WTC11 (cell line): ENCODE measurements around the gene CELF4. TPM values are rescaled to one million over a fixed set of nuclear protein-coding genes. Genes with fewer than 3 reads are reported as not detected.

Source experiments
- ATAC-seq: fragments of 200-7000 bp; cut with Tn5 transposase; 2 replicates; pipeline ENCODE4 v1.10.0; 2021; ENCODE audit warnings: mild to moderate bottlenecking, moderate library complexity
- CTCF ChIA-PET: fragments of 300-600 bp; sonication (Branson Sonifier 250); formaldehyde crosslinking; loops from one replicate; lab custom pipeline; 2021; ENCODE audit warnings: antibody characterized with exemption; lab: Charles Lee
- POLR2A ChIA-PET: fragments of 350-600 bp; sonication (Branson Sonifier 250); formaldehyde crosslinking; loops from one replicate; lab custom pipeline; 2021; ENCODE audit warnings: antibody characterized with exemption; lab: Charles Lee
- DNase-seq: peaks from one replicate; pipeline ENCODE4 v3.0.0; 2021; ENCODE audit warnings: low spot score
- H3K27ac Mint-ChIP-seq: 2 replicates; pipeline ENCODE4 v1.8.0; 2021; ENCODE audit warnings: mixed read lengths
- H3K27me3 Mint-ChIP-seq: 2 replicates; pipeline ENCODE4 v1.8.0; 2021; ENCODE audit warnings: low read depth, mild to moderate bottlenecking, moderate library complexity, mixed read lengths
- H3K36me3 Mint-ChIP-seq: 2 replicates; pipeline ENCODE4 v1.8.0; 2021; ENCODE audit warnings: mixed read lengths
- H3K4me1 Mint-ChIP-seq: 2 replicates; pipeline ENCODE4 v1.8.0; 2022; ENCODE audit warnings: mixed read lengths
- H3K4me3 Mint-ChIP-seq: 2 replicates; pipeline ENCODE4 v1.8.0; 2021; ENCODE audit warnings: mild to moderate bottlenecking, moderate library complexity, mixed read lengths
- H3K9me3 Mint-ChIP-seq: 2 replicates; pipeline ENCODE4 v1.8.0; 2021; ENCODE audit warnings: mixed read lengths
- CREM ChIP-seq: sonication (generic); formaldehyde crosslinking; IDR thresholded peaks from 2 replicates; pipeline ENCODE4 v1.8.1; 2022; ENCODE audit warnings: mild to moderate bottlenecking, missing genetic modification reagents, moderate library complexity
- EMX1 ChIP-seq: fragments of 250-450 bp; sonication (Bioruptor Pico); IDR thresholded peaks from 2 replicates; pipeline ENCODE4 v1.8.0; 2021; ENCODE audit warnings: mild to moderate bottlenecking
- ESRRA ChIP-seq: sonication (generic); formaldehyde crosslinking; IDR thresholded peaks from 2 replicates; pipeline ENCODE4 v1.8.1; 2022; ENCODE audit warnings: mild to moderate bottlenecking, missing genetic modification reagents, borderline replicate concordance
- FOXP1 ChIP-seq: sonication (generic); formaldehyde crosslinking; IDR thresholded peaks from 2 replicates; pipeline ENCODE4 v1.8.0; 2022; ENCODE audit warnings: missing genetic modification reagents, mild to moderate bottlenecking, moderate library complexity, borderline replicate concordance
- JAZF1 ChIP-seq: fragments of 250-450 bp; sonication (Bioruptor Pico); IDR thresholded peaks from 2 replicates; pipeline ENCODE4 v1.9.0; 2021; ENCODE audit warnings: moderate library complexity, mild to moderate bottlenecking, inconsistent platforms
- NFATC4 ChIP-seq: fragments of 250-450 bp; sonication (Bioruptor Pico); IDR thresholded peaks from 2 replicates; pipeline ENCODE4 v1.9.0; 2021; ENCODE audit warnings: mild to moderate bottlenecking
- NR1H2 ChIP-seq: sonication (generic); formaldehyde crosslinking; IDR thresholded peaks from 2 replicates; pipeline ENCODE4 v1.9.0; 2021; ENCODE audit warnings: mild to moderate bottlenecking, moderate library complexity, missing genetic modification reagents
- RORB ChIP-seq: fragments of 250-450 bp; sonication (Bioruptor Pico); IDR thresholded peaks from 2 replicates; pipeline ENCODE4 v1.9.0; 2021; ENCODE audit warnings: mild to moderate bottlenecking
- ZBTB21 ChIP-seq: sonication (generic); formaldehyde crosslinking; IDR thresholded peaks from 2 replicates; pipeline ENCODE4 v1.8.1; 2023; ENCODE audit warnings: mild to moderate bottlenecking, missing genetic modification reagents, borderline replicate concordance
- ZNF232 ChIP-seq: sonication (generic); formaldehyde crosslinking; IDR thresholded peaks from 2 replicates; pipeline ENCODE4 v1.8.0; 2022; ENCODE audit warnings: mild to moderate bottlenecking, missing genetic modification reagents
- total RNA-seq: library from RNA; stranded (reverse); gene quantifications from 3 replicates; pipeline ENCODE4 v1.2.3, GENCODE V29; 2021
- TF ChIP-seq, protein P1 (sequence below): fragments of 250-450 bp; sonication (Bioruptor Pico); IDR thresholded peaks from 2 replicates; pipeline ENCODE4 v1.9.0; 2021; ENCODE audit warnings: mild to moderate bottlenecking
- TF ChIP-seq, protein P2 (sequence below): fragments of 200-600 bp; IDR thresholded peaks from 2 replicates; pipeline ENCODE4 v1.8.0; 2022; ENCODE audit warnings: antibody characterized with exemption
- TF ChIP-seq, protein P3 (sequence below): sonication (generic); formaldehyde crosslinking; IDR thresholded peaks from 2 replicates; pipeline ENCODE4 v1.8.0; 2022; ENCODE audit warnings: missing genetic modification reagents
- TF ChIP-seq, protein P4 (sequence below): sonication (generic); formaldehyde crosslinking; IDR thresholded peaks from 2 replicates; pipeline ENCODE4 v1.8.1; 2022; ENCODE audit warnings: missing genetic modification reagents, borderline replicate concordance
- TF ChIP-seq, protein P5 (sequence below): sonication (generic); formaldehyde crosslinking; IDR thresholded peaks from 2 replicates; pipeline ENCODE4 v1.8.0; 2023; ENCODE audit warnings: missing genetic modification reagents, mild to moderate bottlenecking, borderline replicate concordance
- TF ChIP-seq, protein P6 (sequence below): sonication (generic); formaldehyde crosslinking; IDR thresholded peaks from 2 replicates; pipeline ENCODE4 v1.8.1; 2023; ENCODE audit warnings: mild to moderate bottlenecking, moderate library complexity, missing genetic modification reagents
- TF ChIP-seq, protein P7 (sequence below): sonication (generic); formaldehyde crosslinking; IDR thresholded peaks from 2 replicates; pipeline ENCODE4 v1.8.1; 2023; ENCODE audit warnings: mild to moderate bottlenecking, missing genetic modification reagents, moderate library complexity
- TF ChIP-seq, protein P8 (sequence below): fragments of 250-450 bp; sonication (Bioruptor Pico); IDR thresholded peaks from 2 replicates; pipeline ENCODE4 v1.8.0; 2021; ENCODE audit warnings: mild to moderate bottlenecking

The CELF4 gene
- total RNA-seq, 1 experiment from 2014 or later = 2.9 TPM

DNA sequence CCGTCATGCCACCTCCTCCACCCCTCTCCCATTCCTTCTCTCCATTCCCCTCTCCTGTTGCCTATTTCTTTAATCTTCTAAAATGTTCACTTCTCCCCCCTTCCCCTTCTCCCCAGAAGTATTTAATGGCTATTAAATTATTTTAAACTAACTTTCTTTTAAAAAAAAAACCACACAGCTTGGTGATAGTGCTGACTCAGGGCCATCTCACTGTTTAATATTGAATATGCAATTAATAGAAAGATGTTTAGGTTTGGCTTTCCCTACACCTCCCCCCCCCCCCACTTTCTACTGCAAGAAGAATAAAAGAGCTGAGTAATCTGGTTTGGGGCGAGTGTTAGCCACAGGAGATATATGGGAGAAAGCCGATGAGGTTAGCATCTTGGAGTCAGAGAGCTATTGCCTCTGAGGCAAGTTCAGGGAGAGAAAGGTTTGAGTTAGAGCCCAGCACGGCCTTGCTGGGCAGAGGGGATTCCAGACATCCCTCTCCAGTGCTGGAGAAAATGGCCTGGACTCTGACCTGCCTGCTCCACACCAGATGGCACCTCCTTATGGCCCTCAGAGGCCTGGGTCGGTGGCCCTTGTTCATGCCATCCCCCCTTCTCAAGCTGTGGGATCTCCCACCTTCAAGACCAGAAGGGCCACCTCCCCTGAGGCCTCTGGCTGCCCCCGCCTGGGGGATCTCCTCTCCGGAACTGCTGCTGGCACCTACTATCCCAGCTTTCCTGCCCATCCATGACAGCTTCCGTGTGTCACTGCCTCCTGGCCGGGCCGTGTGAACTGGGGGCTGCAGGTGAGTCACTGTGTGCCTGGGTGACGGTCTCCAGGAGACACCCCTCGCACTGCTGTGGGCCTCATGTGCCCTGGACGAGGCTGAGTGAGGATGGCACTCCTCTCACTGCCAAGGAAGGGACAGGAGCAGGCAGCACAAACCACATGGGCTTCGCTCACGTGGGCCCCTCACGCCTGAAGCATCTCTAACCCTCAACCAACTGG, 246.9 kb downstream of the CELF4 start (continued):
- TF ChIP-seq CREM (CRISPR knock-in tag) = no peak
- TF ChIP-seq NR1H2 = no peak
- TF ChIP-seq, protein P1, sequence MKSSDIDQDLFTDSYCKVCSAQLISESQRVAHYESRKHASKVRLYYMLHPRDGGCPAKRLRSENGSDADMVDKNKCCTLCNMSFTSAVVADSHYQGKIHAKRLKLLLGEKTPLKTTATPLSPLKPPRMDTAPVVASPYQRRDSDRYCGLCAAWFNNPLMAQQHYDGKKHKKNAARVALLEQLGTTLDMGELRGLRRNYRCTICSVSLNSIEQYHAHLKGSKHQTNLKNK (CRISPR knock-in tag) = no peak
- TF ChIP-seq JAZF1 (CRISPR knock-in tag) = no peak
- TF ChIP-seq, protein P2, sequence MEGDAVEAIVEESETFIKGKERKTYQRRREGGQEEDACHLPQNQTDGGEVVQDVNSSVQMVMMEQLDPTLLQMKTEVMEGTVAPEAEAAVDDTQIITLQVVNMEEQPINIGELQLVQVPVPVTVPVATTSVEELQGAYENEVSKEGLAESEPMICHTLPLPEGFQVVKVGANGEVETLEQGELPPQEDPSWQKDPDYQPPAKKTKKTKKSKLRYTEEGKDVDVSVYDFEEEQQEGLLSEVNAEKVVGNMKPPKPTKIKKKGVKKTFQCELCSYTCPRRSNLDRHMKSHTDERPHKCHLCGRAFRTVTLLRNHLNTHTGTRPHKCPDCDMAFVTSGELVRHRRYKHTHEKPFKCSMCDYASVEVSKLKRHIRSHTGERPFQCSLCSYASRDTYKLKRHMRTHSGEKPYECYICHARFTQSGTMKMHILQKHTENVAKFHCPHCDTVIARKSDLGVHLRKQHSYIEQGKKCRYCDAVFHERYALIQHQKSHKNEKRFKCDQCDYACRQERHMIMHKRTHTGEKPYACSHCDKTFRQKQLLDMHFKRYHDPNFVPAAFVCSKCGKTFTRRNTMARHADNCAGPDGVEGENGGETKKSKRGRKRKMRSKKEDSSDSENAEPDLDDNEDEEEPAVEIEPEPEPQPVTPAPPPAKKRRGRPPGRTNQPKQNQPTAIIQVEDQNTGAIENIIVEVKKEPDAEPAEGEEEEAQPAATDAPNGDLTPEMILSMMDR = no peak
- TF ChIP-seq, protein P3, sequence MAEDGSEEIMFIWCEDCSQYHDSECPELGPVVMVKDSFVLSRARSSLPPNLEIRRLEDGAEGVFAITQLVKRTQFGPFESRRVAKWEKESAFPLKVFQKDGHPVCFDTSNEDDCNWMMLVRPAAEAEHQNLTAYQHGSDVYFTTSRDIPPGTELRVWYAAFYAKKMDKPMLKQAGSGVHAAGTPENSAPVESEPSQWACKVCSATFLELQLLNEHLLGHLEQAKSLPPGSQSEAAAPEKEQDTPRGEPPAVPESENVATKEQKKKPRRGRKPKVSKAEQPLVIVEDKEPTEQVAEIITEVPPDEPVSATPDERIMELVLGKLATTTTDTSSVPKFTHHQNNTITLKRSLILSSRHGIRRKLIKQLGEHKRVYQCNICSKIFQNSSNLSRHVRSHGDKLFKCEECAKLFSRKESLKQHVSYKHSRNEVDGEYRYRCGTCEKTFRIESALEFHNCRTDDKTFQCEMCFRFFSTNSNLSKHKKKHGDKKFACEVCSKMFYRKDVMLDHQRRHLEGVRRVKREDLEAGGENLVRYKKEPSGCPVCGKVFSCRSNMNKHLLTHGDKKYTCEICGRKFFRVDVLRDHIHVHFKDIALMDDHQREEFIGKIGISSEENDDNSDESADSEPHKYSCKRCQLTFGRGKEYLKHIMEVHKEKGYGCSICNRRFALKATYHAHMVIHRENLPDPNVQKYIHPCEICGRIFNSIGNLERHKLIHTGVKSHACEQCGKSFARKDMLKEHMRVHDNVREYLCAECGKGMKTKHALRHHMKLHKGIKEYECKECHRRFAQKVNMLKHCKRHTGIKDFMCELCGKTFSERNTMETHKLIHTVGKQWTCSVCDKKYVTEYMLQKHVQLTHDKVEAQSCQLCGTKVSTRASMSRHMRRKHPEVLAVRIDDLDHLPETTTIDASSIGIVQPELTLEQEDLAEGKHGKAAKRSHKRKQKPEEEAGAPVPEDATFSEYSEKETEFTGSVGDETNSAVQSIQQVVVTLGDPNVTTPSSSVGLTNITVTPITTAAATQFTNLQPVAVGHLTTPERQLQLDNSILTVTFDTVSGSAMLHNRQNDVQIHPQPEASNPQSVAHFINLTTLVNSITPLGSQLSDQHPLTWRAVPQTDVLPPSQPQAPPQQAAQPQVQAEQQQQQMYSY (CRISPR knock-in tag) = no peak
- TF ChIP-seq RORB (CRISPR knock-in tag) = no peak
- TF ChIP-seq ZNF232 (CRISPR knock-in tag) = no peak
- TF ChIP-seq ESRRA (CRISPR knock-in tag) = no peak

DNA sequence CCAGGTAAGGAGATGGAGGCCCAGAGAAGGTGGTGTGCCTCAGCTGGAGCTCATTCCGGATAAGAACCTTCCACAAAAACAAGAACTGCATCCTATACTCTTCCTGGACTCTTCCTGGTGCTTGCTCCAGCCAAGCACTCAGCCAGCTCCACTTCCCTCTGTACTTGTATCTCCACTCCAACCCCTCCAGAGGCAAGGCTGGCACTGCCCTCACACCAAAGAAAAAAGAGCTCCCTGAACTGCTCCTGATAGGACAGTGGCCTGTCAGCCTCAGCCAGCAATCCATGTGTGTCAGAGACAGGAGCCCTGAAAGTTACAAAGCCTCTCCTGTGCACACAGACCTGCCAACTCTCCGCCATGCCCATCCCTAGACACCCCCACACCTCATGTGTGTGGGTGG, 248.1 kb downstream of the CELF4 start:
- peaks cover 4% of the 10 kb centered on the region for H3K27me3 Mint-ChIP-seq
- ChIA-PET POLR2A (no interaction called here), CTCF (interaction anchor here (1.2 to 1.6 kb wide), 2 partner anchors 10 to 25 kb away, joined by 3 to 4 read pairs; no protein-coding TSS in a partner anchor)
- H3K9me3 Mint-ChIP-seq = no peaks in the 10 kb centered on the region
- peaks cover 10% of the 10 kb centered on the region for H3K4me1 Mint-ChIP-seq
- no peak overlapping the region for H3K27ac Mint-ChIP-seq
- H3K36me3 Mint-ChIP-seq = no peaks in the 10 kb centered on the region
- DNase-seq (no peak), ATAC-seq (no peak)
- H3K4me3 Mint-ChIP-seq = no peak overlapping the region
- TF ChIP-seq EMX1 (CRISPR knock-in tag) (no peak), RORB (CRISPR knock-in tag) (no peak), JAZF1 (CRISPR knock-in tag) (no peak), FOXP1 (CRISPR knock-in tag) (no peak), ZBTB21 (no peak), NFATC4 (no peak)
- TF ChIP-seq, protein P4, sequence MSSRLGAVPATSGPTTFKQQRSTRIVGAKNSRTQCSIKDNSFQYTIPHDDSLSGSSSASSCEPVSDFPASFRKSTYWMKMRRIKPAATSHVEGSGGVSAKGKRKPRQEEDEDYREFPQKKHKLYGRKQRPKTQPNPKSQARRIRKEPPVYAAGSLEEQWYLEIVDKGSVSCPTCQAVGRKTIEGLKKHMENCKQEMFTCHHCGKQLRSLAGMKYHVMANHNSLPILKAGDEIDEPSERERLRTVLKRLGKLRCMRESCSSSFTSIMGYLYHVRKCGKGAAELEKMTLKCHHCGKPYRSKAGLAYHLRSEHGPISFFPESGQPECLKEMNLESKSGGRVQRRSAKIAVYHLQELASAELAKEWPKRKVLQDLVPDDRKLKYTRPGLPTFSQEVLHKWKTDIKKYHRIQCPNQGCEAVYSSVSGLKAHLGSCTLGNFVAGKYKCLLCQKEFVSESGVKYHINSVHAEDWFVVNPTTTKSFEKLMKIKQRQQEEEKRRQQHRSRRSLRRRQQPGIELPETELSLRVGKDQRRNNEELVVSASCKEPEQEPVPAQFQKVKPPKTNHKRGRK (CRISPR knock-in tag) = no peak
- TF ChIP-seq, protein P5, sequence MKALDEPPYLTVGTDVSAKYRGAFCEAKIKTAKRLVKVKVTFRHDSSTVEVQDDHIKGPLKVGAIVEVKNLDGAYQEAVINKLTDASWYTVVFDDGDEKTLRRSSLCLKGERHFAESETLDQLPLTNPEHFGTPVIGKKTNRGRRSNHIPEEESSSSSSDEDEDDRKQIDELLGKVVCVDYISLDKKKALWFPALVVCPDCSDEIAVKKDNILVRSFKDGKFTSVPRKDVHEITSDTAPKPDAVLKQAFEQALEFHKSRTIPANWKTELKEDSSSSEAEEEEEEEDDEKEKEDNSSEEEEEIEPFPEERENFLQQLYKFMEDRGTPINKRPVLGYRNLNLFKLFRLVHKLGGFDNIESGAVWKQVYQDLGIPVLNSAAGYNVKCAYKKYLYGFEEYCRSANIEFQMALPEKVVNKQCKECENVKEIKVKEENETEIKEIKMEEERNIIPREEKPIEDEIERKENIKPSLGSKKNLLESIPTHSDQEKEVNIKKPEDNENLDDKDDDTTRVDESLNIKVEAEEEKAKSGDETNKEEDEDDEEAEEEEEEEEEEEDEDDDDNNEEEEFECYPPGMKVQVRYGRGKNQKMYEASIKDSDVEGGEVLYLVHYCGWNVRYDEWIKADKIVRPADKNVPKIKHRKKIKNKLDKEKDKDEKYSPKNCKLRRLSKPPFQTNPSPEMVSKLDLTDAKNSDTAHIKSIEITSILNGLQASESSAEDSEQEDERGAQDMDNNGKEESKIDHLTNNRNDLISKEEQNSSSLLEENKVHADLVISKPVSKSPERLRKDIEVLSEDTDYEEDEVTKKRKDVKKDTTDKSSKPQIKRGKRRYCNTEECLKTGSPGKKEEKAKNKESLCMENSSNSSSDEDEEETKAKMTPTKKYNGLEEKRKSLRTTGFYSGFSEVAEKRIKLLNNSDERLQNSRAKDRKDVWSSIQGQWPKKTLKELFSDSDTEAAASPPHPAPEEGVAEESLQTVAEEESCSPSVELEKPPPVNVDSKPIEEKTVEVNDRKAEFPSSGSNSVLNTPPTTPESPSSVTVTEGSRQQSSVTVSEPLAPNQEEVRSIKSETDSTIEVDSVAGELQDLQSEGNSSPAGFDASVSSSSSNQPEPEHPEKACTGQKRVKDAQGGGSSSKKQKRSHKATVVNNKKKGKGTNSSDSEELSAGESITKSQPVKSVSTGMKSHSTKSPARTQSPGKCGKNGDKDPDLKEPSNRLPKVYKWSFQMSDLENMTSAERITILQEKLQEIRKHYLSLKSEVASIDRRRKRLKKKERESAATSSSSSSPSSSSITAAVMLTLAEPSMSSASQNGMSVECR = no peak
- TF ChIP-seq, protein P6, sequence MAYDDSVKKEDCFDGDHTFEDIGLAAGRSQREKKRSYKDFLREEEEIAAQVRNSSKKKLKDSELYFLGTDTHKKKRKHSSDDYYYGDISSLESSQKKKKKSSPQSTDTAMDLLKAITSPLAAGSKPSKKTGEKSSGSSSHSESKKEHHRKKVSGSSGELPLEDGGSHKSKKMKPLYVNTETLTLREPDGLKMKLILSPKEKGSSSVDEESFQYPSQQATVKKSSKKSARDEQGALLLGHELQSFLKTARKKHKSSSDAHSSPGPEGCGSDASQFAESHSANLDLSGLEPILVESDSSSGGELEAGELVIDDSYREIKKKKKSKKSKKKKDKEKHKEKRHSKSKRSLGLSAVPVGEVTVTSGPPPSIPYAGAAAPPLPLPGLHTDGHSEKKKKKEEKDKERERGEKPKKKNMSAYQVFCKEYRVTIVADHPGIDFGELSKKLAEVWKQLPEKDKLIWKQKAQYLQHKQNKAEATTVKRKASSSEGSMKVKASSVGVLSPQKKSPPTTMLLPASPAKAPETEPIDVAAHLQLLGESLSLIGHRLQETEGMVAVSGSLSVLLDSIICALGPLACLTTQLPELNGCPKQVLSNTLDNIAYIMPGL (CRISPR knock-in tag) = no peak
- TF ChIP-seq, protein P7, sequence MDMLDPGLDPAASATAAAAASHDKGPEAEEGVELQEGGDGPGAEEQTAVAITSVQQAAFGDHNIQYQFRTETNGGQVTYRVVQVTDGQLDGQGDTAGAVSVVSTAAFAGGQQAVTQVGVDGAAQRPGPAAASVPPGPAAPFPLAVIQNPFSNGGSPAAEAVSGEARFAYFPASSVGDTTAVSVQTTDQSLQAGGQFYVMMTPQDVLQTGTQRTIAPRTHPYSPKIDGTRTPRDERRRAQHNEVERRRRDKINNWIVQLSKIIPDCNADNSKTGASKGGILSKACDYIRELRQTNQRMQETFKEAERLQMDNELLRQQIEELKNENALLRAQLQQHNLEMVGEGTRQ (CRISPR knock-in tag) = no peak
- TF ChIP-seq, protein P8, sequence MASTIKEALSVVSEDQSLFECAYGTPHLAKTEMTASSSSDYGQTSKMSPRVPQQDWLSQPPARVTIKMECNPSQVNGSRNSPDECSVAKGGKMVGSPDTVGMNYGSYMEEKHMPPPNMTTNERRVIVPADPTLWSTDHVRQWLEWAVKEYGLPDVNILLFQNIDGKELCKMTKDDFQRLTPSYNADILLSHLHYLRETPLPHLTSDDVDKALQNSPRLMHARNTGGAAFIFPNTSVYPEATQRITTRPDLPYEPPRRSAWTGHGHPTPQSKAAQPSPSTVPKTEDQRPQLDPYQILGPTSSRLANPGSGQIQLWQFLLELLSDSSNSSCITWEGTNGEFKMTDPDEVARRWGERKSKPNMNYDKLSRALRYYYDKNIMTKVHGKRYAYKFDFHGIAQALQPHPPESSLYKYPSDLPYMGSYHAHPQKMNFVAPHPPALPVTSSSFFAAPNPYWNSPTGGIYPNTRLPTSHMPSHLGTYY = no peak
